ENCODE measurements around the gene FAM222A.

Gene FAM222A

GRCh38 chr12:109777544-109777943 is 63.9 kb downstream of the FAM222A start:
- in situ Hi-C loops (cut with HindIII; ENCODE audit: low pct_ligation_motif_present, low pct_unique_long_range_greater_than_20kb, low sequenced_read_pairs), result loop anchor here (25.0 kb wide), 1 partner anchor 265 kb away; no protein-coding TSS in a partner anchor
- DNase-seq, result no peak

DNA sequence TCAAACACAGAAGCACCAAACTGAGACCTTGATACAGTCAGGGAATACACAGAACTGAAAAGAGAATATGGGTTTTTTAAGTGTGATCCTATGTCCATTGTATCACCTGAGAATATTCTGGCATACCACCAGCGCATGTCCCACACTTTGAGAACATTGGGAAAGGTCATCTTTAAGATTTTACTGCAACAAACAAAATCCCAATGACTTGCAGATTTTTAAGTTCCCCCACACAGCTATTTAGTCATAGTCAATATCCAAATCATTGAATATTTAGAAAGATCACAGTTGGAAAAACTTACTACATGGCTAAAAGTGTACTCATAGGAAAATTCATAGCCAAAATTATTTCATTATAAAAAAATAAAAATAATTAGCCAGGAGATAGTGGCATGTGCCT is 65.1 kb downstream of the FAM222A start:
- in situ Hi-C loops (cut with HindIII; ENCODE audit: low pct_ligation_motif_present, low pct_unique_long_range_greater_than_20kb, low sequenced_read_pairs), result loop anchor here (25.0 kb wide), 1 partner anchor 266 kb away; no protein-coding TSS in a partner anchor
- DNase-seq, result no peak

GRCh38 chr12:109779382-109779781 is 65.8 kb downstream of the FAM222A start:
- in situ Hi-C loops (cut with HindIII; ENCODE audit: low pct_ligation_motif_present, low pct_unique_long_range_greater_than_20kb, low sequenced_read_pairs), result loop anchor here (25.0 kb wide), 1 partner anchor 267 kb away; no protein-coding TSS in a partner anchor
- no peak for DNase-seq

DNA sequence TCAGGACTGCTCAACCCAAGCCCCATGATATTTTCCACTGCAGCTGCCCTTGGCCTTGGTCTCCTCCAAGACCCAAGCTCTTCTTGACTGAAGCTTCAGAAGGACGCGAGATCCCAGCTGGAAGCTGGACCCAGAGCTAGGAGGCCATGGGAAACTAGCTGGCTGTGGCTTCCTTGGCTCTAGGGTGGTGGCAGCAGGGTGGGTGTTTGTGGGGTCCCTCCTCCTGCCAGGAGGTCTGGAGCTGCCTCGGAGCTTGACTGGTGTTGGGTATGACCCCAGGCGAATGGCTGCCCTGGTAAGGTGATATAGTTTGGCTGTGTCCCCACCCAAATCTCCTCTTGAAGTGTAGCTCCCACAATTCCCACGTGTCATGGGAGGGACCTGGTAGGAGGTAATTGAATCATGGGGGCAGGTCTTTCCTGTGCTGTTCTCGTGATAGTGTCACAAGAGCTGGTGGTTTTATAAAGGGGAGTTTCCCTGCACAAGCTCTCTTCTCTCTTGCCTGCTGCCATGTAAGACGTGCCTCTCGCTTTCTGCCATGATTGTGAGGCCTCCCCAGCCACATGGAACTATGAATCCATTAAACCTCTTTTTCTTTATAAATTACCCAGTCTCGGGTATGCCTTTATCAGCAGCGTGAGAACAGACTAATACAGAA is 68.2 kb downstream of the FAM222A start:
- DNase-seq, result no peak
- in situ Hi-C loops (cut with HindIII; ENCODE audit: low pct_ligation_motif_present, low pct_unique_long_range_greater_than_20kb, low sequenced_read_pairs), result loop anchor here (25.0 kb wide), 1 partner anchor 269 kb away; no protein-coding TSS in a partner anchor

- DNase-seq, result no peak
- in situ Hi-C loops (cut with HindIII; ENCODE audit: low pct_ligation_motif_present, low pct_unique_long_range_greater_than_20kb, low sequenced_read_pairs), result loop anchor here (25.0 kb wide), 1 partner anchor 270 kb away; no protein-coding TSS in a partner anchor
These were observed 68.7 kb downstream of the FAM222A start for GRCh38 chr12:109782326-109782703.

DNA sequence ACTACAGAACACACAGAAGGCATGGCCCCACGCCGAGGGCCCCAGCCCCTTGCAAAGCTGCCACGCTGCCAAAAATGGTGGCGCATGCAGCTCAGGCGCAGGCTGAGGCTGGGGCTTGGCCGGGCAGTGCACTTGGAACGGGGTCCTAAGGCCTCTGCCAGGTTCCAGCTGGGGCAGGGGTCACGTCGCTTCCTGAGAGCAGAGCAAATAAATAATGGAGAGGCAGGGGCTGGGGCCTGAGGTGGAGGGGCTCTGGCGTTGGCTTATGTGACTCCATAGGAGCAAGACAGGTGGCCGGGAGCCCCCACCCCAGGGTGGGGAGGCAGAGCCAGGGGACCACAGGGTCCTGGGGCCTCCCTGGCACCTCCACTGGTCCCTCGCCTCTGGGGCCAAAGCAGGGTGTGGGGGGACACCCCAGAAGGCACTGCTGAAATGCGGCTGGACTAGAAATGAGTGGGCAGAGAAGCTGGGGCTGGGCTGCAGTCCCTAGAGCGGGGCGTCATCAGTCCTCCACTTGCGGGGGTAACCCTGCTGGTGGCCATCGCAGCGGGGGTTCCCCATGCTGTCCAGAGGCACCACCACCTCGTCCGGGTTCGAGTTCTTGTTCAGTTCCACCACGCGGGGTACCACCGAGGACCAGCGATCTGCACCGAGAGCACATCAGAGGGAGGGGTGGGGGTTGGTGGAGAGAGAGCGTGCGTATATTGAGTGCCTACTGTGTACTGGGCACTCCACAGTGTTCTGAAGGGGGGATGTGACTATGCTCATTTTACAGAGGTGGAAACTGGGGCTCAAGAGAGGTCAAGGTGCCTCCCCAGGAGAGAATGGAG is 69.7 kb downstream of the FAM222A start:
- in situ Hi-C loops (cut with HindIII; ENCODE audit: low pct_ligation_motif_present, low pct_unique_long_range_greater_than_20kb, low sequenced_read_pairs), result loop anchor here (25.0 kb wide), 1 partner anchor 271 kb away; no protein-coding TSS in a partner anchor
- DNase-seq, result no peak

DNA sequence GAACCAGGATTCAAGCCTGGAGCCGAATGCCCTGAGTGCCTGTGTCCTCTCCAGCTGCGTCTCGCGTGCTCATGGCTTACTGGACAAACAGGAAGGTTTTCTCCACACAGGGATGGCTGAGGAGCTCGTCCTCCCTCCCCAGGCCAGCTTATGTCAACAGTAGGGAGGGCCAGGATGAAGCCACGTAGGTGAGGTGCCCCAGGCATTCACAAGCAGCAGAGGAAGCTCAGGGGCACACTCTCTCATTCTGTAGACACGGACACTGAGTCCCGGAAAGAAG is 70.3 kb downstream of the FAM222A start:
- in situ Hi-C loops (cut with HindIII; ENCODE audit: low pct_ligation_motif_present, low pct_unique_long_range_greater_than_20kb, low sequenced_read_pairs), result loop anchor here (25.0 kb wide), 1 partner anchor 272 kb away; no protein-coding TSS in a partner anchor
- no peak for DNase-seq

DNA sequence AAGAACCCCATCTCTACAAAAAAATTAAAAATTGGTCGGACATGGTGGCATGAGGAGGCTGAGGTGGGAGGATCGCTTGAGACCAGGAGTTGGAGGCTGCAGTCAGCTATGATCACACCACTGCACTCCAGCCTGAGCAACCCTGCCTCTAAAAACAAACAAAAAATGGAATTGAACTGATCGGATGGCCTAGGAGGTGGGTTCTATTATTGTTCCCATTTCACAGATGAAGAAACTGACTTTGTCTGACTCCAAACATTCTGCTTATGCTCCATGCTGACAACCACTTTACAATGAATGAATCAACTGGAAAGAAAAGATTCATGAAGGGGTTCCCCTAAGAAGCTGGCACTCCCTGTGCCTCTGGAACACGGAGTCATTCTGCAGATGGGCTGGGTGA is 72.2 kb downstream of the FAM222A start:
- DNase-seq, result no peak
- in situ Hi-C loops (cut with HindIII; ENCODE audit: low pct_ligation_motif_present, low pct_unique_long_range_greater_than_20kb, low sequenced_read_pairs), result loop anchor here (25.0 kb wide), 1 partner anchor 274 kb away; no protein-coding TSS in a partner anchor

- in situ Hi-C loops (cut with HindIII; ENCODE audit: low pct_ligation_motif_present, low pct_unique_long_range_greater_than_20kb, low sequenced_read_pairs), result loop anchor here (25.0 kb wide), 1 partner anchor 274 kb away; no protein-coding TSS in a partner anchor
- no peak for DNase-seq
These were observed 73.2 kb downstream of the FAM222A start for GRCh38 chr12:109786799-109787198.

GRCh38 chr12:109789526-109790048 is 76.0 kb downstream of the FAM222A start:
- in situ Hi-C loops (cut with HindIII; ENCODE audit: low pct_ligation_motif_present, low pct_unique_long_range_greater_than_20kb, low sequenced_read_pairs), result loop anchor here (25.0 kb wide), 1 partner anchor 277 kb away; no protein-coding TSS in a partner anchor
- no peak for DNase-seq

GRCh38 chr12:109792992-109793391 is 79.4 kb downstream of the FAM222A start:
- in situ Hi-C loops (cut with HindIII; ENCODE audit: low pct_ligation_motif_present, low pct_unique_long_range_greater_than_20kb, low sequenced_read_pairs), result loop anchor here (25.0 kb wide), 1 partner anchor 281 kb away; no protein-coding TSS in a partner anchor
- DNase-seq, result no peak

DNA sequence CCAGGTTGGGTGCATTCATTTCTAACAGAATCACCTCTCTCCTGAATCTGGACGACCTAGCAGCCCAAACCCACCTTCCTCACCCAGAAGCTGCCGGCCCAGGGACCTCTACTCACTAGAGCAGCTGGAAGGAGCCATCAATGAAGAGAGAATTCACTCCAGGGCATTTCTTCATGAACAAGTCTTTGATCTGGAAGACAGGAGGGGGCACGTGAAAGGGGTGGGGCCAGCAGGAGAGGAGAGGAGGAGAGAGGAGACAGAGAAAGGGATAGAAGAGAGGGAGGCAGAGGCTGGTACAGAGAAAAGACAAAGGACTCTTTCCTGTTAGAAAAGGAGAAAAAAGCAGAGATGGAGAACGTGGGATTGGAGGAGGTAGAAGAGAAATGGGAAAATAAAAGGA is 79.8 kb downstream of the FAM222A start:
- in situ Hi-C loops (cut with HindIII; ENCODE audit: low pct_ligation_motif_present, low pct_unique_long_range_greater_than_20kb, low sequenced_read_pairs), result loop anchor here (25.0 kb wide), 1 partner anchor 281 kb away; no protein-coding TSS in a partner anchor
- no peak for DNase-seq

DNA sequence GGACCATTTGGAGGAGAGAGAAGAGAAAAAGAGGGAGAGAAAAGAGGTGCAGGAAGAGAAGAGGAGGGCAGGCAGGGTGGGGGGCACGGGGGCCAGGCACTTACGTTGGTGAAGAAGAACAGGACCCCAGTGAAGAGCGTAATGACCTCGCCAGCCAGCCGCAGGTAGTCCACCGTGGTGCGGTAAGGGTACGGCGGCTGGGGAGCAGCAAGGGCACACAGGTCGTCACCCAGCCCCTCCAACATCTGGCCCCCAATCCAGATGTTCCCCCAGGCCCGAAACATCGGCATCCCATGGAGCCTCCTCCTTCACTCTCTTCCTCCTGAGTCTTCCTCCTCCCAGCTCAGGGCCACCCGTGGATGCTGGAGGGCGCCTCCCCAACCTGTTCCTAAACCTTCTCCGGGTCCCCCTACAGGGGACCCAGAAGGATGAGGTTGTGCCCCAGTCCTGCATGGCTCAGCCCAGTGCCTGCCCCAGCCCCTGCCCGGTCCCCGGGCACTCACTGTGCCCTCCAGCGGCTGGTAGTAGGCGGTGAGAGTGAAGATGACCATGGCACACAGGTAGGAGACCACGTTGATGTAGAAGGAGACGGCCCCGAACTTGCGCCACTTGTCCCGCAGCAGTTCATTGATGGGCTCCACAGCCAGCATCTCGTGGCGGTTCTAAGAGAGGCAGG is 80.3 kb downstream of the FAM222A start:
- no peak for DNase-seq
- in situ Hi-C loops (cut with HindIII; ENCODE audit: low pct_ligation_motif_present, low pct_unique_long_range_greater_than_20kb, low sequenced_read_pairs), result loop anchor here (25.0 kb wide), 1 partner anchor 282 kb away; no protein-coding TSS in a partner anchor

DNA sequence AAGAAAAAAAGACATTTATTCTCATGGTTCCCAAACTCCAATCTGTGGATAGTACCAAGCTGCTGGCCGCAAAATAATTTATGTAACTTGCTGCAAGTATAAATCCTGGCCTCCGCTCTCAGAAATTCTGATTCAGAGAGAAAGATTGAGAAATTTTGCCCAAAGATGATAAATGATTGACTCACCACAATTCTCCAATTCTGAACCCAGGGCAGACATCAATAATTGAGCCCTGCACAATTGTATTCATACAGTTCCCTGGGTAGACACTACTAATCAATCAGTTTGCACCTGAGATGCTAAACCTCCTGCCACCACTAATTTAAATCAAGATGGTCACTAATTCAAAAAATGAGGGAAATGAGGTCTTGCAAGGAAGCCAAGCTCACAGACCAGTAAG is 81.4 kb downstream of the FAM222A start:
- in situ Hi-C loops (cut with HindIII; ENCODE audit: low pct_ligation_motif_present, low pct_unique_long_range_greater_than_20kb, low sequenced_read_pairs), result loop anchor here (25.0 kb wide), 1 partner anchor 283 kb away; no protein-coding TSS in a partner anchor
- peak; percentile 40 for DNase-seq

GRCh38 chr12:109796057-109796456 is 82.4 kb downstream of the FAM222A start:
- in situ Hi-C loops (cut with HindIII; ENCODE audit: low pct_ligation_motif_present, low pct_unique_long_range_greater_than_20kb, low sequenced_read_pairs), result loop anchor here (25.0 kb wide), 1 partner anchor 284 kb away; no protein-coding TSS in a partner anchor
- DNase-seq, result no peak

DNA sequence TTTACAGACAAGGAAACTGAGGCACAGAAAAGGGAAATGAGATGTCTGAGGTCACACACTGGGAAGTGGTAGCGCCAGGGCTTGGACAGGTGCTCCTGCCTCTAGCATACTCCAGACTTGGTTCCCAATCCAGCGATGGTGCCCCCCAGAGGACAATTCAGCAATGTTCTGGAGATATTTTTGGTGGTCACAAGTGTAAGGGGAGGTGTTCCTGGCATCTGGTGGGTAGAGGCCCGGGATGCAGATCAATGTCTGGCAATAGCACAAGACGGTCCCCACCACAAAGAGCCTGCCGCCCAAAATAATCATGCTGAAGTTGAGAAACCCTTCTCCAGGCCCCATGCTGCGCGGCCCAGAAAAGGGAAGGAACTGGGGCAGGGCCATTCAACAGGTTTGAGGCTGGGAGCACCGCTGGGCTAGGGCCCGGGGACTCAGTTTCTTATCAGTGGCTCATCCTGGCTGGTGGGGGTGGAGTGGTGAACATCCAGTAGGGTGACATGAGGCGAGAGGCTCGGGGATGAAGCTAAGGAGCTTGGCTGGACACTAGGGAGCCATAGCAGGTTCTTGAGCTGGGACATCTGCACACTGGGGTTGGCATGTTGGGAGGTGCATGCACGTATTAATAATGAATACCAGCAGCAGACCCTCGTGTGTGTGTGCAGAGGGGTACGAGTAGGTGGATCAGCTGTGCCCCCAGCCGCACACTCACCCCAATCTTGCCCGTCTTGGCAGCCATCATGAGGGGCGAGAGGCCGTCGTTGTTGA is 84.5 kb downstream of the FAM222A start:
- DNase-seq, result peak; percentile 23
- in situ Hi-C loops (cut with HindIII; ENCODE audit: low pct_ligation_motif_present, low pct_unique_long_range_greater_than_20kb, low sequenced_read_pairs), result loop anchor here (25.0 kb wide), 1 partner anchor 286 kb away; no protein-coding TSS in a partner anchor

- in situ Hi-C loops (cut with HindIII; ENCODE audit: low pct_ligation_motif_present, low pct_unique_long_range_greater_than_20kb, low sequenced_read_pairs), result loop anchor here (25.0 kb wide), 1 partner anchor 286 kb away; no protein-coding TSS in a partner anchor
- no peak for DNase-seq
These were observed 85.1 kb downstream of the FAM222A start for GRCh38 chr12:109798691-109799090.

GRCh38 chr12:109800536-109800935 is 86.9 kb downstream of the FAM222A start:
- in situ Hi-C loops (cut with HindIII; ENCODE audit: low pct_ligation_motif_present, low pct_unique_long_range_greater_than_20kb, low sequenced_read_pairs), result no loop called here
- DNase-seq, result no peak

All from ACHN (cell line).